Daoy (cell line): Measurements from ENCODE around the gene TMTC4. TPM values are rescaled to one million over a fixed set of nuclear protein-coding genes. Genes with fewer than 3 reads are reported as not detected.
"Not testable (repeated sequence)": the region's sequence is repeated elsewhere in the genome, so short reads cannot be mapped to it uniquely, and the experiment has no call there.

Source experiments
- DNase-seq: peaks from one replicate; pipeline ENCODE4 v3.0.0-alpha.2; 2015; ENCODE audit warnings: low read depth
- total RNA-seq: library from RNA; depleted of rRNA; stranded (reverse); fragments of >200 nt; shearing (Covaris generic); gene quantifications from 2 replicates; pipeline ENCODE4 v1.2.3, GENCODE V29; 2014; rRNA removed

The TMTC4 gene, protein sequence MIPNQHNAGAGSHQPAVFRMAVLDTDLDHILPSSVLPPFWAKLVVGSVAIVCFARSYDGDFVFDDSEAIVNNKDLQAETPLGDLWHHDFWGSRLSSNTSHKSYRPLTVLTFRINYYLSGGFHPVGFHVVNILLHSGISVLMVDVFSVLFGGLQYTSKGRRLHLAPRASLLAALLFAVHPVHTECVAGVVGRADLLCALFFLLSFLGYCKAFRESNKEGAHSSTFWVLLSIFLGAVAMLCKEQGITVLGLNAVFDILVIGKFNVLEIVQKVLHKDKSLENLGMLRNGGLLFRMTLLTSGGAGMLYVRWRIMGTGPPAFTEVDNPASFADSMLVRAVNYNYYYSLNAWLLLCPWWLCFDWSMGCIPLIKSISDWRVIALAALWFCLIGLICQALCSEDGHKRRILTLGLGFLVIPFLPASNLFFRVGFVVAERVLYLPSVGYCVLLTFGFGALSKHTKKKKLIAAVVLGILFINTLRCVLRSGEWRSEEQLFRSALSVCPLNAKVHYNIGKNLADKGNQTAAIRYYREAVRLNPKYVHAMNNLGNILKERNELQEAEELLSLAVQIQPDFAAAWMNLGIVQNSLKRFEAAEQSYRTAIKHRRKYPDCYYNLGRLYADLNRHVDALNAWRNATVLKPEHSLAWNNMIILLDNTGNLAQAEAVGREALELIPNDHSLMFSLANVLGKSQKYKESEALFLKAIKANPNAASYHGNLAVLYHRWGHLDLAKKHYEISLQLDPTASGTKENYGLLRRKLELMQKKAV
- 4.3 and 11.3 TPM in 2 replicates for total RNA-seq

DNA sequence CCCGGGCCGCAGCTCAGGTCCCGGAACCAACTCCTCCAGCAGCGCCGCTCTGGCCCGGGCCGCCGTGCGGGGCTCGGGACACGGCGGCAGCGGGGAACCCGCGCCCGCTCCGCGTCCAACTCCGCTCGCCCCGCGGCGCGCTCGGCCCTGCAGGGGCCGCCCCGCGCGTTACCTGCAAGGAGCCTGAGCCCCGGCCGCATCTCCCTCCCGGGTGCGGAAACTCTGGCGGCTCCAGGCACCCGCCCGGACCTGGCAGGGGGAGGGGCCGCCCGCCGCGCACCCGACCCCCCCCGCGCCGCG is at the start of gene TMTC4:
TMTC4 (minus strand) TSS at position 224 of the 300 bp plus-strand sequence. CDS start 4,433 bp downstream, outside the sequence.
- DNase-seq: no peak

DNA sequence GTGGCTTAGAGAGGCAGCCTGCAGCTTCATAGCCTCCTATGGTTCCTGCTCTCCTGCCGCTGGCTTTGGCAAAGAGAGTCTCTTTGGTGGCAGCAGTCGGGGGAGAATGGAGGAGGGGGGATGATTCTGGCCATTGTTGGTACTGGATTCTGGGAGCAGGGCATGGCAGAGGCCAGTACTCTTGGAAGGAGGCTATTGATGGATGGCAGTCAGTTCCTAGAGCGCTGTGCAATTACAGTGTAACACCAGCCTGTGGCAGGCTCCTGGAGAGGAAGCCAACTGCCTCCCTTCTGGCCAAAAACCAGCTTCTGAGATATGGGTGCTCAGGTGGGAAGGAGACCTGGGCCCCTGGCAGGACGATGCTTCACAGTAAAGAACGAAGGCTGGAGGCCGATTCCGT is 47.9 kb upstream of the TMTC4 start:
- no peak for DNase-seq

DNA sequence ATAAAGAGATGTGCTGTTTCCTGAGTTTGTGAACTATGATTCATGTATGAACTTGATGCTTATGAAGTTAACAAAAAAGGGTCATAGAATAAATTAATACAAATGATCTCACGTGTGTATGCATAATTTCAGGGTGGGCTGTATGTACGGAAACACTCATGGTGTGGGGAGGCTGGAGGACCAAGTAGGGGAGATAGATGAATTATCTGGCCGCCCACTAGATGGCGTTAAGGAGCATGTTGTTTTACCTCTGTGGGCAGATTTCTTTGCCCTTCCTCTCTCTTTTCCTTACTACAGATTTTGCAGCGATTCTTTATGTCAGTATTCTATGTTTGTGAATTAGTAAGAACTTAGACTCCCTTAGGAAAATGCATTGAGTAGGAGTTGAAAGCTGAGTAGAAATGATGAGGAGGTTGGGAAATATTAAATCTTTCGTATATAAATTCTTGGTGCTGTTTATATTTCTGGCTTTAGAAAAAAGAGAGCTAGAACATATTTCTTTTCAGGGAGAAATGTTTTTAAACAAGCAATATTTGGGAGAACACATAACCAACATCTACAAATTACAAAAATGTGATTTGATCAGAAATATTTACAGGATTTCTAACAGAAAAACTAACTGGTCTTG is 47.4 kb upstream of the TMTC4 start:
- peak; percentile 5 for DNase-seq

DNA sequence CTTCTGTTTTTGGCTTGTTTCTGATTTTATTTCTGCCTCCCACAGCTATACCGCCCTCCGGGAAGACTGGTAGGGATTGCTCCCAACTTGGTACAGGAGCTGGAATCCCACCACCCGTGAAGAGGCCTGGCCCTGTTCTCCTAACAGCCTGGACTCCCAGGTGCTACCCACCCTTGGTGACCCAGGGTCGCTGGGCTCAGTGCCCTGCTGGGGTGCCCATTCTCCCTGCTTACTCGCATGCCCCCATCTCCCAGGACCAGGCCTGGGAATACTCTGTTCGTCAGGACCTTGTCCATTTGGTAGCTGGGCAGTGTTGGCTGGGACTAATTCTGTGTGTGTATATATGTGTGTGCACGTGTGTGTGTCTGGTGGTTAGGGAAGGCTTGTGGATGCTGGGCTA is 41.0 kb upstream of the TMTC4 start:
- DNase-seq: no peak

DNA sequence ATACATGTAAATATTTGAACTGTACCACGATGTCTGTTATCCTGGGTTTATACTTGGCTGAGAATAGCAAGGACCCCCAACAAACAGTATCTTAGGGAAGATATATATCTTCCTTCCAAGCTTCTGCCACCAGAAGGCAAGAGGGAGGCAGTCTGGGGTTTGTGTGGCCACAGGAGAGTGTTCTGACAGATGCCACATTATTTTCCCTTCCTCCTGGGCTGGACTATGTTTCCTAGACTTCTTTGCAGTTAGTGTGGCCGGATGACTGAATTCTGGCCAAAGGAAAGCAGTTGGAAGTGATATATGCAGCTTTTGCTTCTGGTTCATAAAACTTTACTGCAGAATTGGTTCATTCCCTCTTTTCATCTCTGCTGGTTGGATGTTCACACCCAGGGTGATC is 39.9 kb upstream of the TMTC4 start:
- no peak for DNase-seq

DNA sequence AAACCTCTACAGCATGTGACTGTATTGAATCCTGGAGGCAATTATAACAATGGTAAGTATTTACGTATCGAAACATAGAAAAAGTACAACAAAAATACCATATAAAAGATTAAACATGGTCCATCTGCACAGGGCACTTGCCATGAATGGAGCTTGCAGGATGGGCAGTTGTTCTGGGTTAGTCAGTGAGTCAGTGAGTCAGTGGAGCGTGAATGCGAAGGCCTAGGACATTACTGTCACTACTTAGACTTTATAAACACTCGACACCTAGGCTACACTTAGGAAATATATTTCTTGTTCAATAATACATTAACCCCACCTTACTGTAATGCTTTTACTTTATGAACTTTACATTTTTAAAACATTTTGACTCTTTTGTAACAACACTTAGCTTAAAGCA is 35.6 kb upstream of the TMTC4 start:
- DNase-seq: no peak

DNA sequence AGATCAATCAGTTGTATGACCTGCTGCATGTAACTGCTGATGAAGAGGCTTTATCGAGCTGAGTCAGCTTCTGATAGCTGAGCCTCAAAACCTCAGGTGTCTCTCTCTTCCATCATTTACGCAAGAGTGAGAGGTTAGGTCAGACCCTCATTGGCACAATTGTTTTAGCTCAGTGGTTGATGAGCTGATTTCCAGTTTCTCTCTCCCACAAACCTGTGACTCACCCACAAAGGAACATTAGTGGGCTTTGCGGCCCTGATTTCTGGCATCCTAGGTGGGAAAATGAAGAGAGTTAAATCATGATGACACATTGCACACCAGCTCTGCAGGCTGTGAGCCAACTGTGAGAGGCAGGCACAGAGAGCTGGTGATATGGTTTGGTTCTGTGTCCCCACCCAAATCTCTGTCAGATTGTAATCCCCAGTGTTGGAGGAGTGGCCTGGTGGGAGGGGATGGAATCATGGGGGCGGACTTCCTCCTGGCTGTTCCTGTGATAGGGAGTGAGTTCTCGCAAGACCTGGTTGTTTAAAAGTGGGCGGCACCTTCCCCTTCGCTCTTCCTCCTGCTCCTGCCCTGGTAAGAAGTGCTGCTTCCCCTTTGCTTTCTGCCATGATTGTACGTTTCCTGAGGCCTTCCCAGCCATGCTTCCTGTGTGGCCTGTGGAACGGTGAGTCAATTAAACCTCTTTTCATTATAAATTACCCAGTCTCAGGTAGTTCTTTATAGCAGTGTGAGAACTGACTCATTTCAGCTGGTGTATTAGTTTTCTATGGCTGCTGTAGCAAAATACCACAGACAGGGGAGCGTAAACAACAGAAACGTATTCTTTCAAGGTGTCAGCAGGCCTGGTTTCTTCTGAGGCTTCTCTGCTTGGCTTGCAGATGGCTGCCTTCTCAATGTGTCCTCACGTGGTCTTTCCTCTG is 33.5 kb upstream of the TMTC4 start:
- DNase-seq: peak; percentile 54

DNA sequence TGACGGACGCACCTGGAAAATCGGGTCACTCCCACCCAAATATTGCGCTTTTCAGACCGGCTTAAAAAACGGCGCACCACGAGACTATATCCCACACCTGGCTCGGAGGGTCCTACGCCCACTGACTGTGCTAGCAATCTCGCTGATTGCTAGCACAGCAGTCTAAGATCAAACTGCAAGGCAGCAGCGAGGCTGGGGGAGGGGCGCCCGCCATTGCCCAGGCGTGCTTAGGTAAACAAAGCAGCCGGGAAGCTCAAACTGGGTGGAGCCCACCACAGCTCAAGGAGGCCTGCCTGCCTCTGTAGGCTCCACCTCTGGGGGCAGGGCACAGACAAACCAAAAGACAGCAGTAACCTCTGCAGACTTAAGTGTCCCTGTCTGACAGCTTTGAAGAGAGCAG is 23.7 kb upstream of the TMTC4 start:
- not testable (repeated sequence) for DNase-seq

DNA sequence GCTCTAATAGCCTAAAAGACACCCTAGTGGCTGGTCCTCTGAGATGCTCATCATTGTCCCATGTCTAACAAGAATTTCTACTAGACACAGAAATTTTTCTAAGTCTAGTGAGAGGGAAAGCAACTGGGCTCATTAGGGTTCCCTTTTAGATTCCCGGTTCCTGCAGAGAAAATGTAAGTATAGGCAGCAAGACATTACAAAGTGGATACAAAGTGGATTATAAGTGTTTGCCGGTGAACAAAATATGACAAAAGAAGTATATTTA is 20.8 kb upstream of the TMTC4 start:
- DNase-seq: no peak

DNA sequence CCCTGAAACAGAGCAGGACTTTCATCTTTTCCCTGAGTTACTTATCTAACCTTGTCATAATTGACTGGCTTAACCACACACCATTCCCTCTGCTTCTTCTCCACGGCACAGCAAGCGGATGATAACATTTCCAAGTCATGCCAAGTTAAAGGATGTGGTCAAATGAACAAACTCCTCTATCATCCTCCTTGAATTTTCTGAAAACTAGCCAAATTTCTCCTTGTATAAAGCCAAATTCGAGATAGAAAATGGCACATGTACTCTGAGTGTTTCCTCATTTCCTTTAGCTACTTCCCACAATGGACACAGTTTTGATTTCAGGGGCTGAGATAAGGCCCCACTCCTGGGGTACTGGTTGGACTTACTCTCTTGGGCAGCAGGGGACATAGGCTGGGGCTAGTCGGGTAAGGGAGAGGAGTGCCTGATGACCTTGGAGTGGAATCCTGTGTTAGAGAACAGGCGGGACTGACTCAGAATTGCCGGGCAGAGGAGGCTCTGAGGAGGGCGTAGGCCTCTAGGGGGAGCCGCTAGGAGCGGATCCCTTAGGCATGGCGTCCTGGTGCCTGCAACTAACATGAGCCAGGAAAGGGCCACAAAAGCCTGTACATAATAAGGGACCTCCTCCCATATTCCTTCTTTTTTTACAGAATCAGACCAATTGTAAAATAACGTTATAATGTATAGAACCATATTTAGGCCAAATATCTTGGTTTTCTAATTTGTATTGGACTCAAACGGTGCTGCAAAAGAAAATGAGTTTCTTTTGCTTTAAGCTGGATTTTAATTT is 20.3 kb upstream of the TMTC4 start:
- DNase-seq: peak; percentile 75

DNA sequence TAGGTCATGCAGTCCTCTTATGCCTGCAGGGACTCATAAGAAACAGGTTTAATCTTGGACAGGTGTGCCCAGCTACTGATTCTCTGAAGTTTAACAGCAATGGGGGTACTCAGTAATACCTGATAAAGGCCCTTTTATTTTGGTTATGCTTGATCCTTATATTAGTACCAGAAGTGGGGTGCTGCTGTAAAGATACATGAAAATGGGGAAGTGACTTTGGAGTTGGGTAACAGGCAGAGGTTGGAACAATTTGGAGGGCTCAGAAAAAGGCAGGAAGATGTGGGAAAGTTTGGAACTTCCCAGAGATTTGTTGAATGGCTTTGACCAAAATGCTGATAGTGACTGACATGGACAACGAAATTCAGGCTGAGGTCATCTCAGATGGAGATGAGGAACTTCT is 14.6 kb upstream of the TMTC4 start:
- DNase-seq: no peak

DNA sequence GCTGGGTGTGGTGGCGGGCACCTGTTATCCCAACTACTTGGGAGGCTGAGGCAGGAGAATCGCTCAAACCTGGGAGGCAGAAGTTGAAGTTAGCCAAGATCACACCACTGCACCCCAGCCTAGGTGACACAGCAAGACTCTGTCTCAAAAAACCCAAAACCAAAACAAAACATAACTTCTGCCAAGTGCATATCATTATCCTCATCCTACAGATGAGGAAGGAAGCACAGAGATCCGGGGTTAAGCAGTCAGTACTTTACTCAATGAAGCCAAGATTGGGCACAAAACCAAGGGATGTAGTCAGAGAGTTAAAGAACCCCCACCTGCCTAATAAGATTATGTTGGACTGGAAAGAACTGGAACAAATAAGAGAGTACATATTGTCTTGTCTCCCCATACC is 5.5 kb upstream of the TMTC4 start:
- no peak for DNase-seq

DNA sequence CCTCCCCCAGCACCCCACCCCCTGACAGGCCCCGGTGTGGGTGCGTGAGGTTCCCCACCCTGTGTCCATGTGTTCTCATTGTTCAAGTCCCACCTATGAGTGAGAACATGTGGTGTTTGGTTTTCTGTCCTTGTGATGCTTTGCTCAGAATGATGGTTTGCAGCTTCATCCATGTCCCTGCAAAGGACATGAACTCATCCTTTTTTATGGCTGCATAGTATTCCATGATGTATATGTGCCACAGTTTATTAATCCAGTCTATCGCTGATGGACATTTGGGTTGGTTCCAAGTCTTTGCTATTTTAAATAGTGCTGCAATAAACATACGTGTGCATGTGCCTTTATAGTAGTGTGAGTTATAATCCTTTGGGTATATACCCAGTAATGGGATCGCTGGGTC is 2.5 kb upstream of the TMTC4 start:
- DNase-seq: not testable (repeated sequence)

DNA sequence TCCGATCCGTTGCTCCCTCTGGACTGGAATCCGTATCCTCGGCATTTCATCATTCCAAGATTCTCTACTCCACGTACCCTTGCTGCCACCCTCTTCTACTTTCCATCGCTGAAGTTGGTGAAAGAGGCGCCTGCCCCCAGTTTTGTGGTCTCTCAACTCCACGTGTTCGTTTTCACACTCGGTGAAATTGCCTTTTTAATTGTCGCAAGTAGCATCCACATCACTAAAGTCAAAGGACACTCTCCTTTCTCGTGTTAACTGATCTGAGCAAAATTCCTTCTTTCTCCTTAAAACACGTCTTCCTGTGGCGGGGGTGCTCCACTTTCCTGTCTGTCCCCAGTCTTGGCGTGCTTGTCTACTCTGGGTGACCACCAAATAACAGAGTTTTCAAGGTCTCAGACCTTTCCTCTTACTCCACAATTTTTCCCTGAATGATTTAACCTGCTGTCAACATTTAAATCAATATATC is 1.1 kb upstream of the TMTC4 start:
- peak; percentile 3 for DNase-seq

DNA sequence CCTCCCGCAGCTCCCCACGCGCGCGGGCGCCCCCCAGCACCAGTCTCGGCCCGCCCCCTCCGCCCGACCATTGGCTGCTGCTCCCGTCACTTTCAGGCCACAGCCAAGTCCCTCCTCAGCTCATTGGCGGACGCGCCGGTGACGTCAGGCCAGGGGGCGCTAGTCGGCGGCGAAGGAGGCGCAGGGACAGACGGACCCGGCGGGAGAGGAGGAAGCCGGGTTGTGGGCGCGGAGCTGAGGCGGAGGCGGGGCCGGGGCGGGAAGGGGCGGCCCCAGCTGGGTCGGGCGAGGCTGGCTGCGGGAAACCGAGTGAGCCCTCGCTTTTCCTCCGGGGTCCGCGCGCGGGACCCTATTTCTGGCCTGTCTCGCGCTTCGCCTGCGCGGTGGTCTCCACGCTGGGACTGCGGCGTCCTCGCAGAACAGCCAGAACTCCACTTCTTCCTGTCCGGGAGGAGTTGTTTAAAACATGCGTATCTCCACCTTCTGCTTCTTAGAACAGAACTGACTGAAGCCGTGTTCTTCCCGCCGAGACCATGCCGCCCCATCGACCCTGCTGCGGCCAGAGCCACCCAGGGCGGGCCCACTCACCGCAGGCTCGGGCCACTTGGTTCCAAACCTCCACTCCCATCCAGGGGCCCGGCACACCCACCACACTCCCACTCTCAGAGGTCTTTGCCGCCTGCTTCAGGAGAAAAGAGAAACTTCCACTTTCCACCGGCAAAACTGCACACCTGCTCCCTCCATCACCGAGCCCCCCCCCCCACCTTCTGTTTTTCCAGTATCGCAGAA is 471 bp upstream of the TMTC4 start:
- DNase-seq: peak; percentile 98

DNA sequence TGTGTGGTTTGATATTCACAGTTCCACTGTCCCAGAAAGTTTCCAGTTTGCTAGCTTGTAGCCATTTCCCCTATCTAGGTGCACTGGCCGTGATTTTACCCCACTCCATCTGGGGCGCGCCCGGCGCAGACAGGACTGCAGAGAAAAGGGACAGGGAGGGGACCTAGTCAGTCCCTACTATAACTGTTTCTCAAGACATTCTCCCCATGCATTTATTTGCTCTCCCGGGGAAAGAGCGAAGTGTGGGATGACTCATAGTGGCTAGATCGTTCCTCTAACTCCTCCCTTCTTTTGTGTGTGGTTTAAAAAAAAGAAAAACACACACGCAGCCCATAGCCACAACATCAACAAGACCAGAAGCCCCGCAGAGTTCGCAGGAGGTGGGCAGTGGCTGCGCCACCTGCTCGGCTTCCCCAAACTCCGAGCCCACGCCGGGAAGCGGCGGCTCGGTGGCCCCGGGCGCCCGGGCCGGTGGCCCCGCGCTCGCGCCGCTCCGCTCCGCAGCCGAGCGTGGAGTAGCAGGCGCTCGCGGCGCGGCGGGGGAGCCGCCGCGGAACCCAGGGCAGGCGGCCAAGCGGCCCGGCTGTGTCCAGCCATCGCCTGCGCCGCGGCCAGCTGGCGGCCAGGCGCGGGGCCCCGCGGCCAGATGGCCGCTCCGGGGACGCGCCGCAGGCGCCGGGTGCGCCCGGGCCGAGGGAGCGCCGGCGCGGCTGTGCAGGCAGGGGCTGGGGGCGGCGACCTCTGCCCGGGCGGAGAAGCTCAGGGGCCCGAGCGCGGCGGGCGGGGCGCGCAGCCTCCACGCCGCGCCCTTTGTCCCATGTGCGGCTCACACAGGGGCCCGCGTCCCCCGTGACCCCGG is 653 bp downstream of the TMTC4 start:
- peak; percentile 75 for DNase-seq

DNA sequence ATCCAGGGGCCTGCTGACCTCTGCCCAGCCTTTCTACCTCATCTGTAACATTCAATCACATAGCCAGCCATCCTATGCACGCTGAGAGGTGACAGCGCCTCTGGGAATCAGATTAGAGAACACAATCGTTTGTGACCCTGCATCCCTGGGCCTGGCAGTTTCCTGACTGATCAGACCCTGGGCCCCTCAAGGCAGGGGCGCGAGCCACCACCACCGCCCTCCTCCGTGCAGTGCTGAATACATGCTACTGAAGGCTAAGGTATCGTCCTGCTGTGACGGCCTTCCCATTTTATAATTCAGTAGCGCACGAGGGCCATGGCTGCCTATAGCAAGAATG is 1.3 kb downstream of the TMTC4 start:
- DNase-seq: no peak

DNA sequence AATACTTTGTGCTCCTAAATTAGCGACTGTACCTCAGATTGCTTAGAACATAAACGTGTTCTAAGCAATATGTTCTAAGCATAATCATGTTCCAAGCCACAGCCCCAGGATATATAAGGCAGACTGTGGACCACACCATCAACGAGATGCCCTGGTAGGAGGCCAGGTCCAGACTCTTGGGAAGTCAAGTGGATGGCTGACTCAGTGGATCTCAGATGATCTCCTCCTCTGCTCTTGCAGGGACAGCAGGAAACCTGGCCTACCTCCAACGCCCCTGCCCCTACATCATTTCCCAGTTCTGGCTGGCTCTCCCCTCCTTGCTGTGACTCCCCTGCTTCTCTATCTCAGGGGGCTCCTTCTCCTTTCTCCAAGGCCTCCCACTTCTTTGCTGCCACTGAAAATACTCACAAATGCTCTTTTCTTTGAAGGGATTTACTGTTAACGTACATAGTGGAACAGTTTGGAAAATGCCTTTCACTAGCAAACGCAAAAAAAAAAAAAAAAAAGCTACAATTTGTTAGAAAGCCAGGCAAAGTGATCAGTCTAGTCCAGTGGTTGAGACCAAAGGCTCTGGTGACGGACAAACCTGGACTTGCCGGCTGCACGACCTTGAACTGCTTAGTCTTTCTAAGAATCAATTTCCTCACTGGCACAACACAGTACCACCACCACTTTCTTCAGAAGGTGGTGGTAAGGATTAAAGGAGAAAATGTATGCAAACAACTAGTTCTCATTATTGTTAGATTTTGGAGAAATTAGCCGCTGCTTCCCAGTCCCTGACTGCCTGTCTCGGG is 3.0 kb downstream of the TMTC4 start:
- no peak for DNase-seq

DNA sequence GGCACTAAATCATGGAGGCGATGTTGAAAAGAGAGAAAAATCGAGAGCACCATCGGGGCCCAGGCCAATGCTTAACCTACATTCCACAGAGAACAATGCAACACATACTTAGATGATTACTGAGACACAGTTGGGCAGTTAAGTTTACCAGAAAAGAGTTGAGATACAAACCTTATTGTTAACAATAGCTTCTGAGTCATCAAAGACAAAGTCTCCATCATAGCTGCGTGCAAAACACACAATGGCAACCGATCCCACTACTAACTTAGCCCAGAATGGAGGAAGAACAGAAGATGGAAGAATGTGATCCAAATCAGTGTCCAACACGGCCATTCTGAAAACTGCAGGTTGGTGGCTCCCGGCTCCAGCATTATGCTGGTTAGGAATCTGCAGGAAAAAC is 6.2 kb downstream of the TMTC4 start:
- DNase-seq: no peak
